GM23338 (cell line): ENCODE results near the gene PLBD1.

ENCODE experiments used
- CREB1 ChIP-seq: fragments of 250-450 bp; sonication (Bioruptor Pico); IDR thresholded peaks from 2 replicates; pipeline ENCODE4 v1.5.0; 2020; ENCODE audit warnings: low read depth, mild to moderate bottlenecking, moderate library complexity
- EZH2 ChIP-seq: fragments of 200-600 bp; sonication (generic); IDR thresholded peaks from one replicate; pipeline ENCODE4 v1.8.0; 2017; ENCODE audit warnings: antibody characterized with exemption, mild to moderate bottlenecking, low read depth; ENCODE audit not compliant: unreplicated experiment
- POLR2AphosphoS5 ChIP-seq: IDR thresholded peaks from 2 replicates; pipeline ENCODE4 v1.6.1; 2016; ENCODE audit warnings: antibody characterized with exemption, low read depth
- ZNF331 ChIP-seq: fragments of 250-450 bp; sonication (Bioruptor Pico); IDR thresholded peaks from 2 replicates; pipeline ENCODE4 v1.5.0; 2020; ENCODE audit warnings: low read depth, mild to moderate bottlenecking, moderate library complexity
- TF ChIP-seq, protein P1 (sequence below), 2 experiments: fragments of 200-600 bp in 1 of 2; sonication (generic) in 1 of 2; conservative IDR thresholded peaks; 2 replicates each; pipeline versions ENCODE4 v1.5.1 to v1.6.1; 2016 to 2017; ENCODE audit warnings: antibody characterized with exemption in 2 of 2, low read depth in 2 of 2, mild to moderate bottlenecking in 2 of 2, moderate library complexity in 1 of 2
- TF ChIP-seq, protein P2 (sequence below): IDR thresholded peaks from one replicate; pipeline ENCODE4 v1.6.1; 2018; ENCODE audit warnings: antibody characterized with exemption; ENCODE audit not compliant: unreplicated experiment

DNA sequence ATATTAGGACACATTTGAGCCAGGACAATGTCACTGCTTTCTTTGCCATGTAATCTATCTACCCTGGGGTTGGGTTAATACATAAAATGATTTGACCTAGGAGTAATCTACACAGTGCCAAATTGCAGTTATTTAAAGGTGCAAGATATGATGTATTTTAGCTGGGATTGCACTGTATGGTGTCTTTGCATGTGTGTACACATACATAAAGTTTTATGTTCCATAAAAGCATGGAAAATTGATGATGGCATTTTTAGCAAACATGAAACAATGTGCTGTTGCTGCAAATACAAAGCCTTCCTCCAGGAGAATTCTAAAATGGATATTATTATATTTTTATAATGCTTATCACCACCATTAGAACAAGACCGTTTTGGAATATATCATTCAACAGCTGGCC is 24.0 kb upstream of the PLBD1 start:
- TF ChIP-seq, protein P1, sequence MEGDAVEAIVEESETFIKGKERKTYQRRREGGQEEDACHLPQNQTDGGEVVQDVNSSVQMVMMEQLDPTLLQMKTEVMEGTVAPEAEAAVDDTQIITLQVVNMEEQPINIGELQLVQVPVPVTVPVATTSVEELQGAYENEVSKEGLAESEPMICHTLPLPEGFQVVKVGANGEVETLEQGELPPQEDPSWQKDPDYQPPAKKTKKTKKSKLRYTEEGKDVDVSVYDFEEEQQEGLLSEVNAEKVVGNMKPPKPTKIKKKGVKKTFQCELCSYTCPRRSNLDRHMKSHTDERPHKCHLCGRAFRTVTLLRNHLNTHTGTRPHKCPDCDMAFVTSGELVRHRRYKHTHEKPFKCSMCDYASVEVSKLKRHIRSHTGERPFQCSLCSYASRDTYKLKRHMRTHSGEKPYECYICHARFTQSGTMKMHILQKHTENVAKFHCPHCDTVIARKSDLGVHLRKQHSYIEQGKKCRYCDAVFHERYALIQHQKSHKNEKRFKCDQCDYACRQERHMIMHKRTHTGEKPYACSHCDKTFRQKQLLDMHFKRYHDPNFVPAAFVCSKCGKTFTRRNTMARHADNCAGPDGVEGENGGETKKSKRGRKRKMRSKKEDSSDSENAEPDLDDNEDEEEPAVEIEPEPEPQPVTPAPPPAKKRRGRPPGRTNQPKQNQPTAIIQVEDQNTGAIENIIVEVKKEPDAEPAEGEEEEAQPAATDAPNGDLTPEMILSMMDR (conservative IDR thresholded peaks at IDR 0.05; ENCODE audit: low read depth in 2 of 2) = no peak
- TF ChIP-seq POLR2AphosphoS5 = no peak
- no peak for TF ChIP-seq ZNF331
- TF ChIP-seq EZH2 = no peak
- TF ChIP-seq, protein P2, sequence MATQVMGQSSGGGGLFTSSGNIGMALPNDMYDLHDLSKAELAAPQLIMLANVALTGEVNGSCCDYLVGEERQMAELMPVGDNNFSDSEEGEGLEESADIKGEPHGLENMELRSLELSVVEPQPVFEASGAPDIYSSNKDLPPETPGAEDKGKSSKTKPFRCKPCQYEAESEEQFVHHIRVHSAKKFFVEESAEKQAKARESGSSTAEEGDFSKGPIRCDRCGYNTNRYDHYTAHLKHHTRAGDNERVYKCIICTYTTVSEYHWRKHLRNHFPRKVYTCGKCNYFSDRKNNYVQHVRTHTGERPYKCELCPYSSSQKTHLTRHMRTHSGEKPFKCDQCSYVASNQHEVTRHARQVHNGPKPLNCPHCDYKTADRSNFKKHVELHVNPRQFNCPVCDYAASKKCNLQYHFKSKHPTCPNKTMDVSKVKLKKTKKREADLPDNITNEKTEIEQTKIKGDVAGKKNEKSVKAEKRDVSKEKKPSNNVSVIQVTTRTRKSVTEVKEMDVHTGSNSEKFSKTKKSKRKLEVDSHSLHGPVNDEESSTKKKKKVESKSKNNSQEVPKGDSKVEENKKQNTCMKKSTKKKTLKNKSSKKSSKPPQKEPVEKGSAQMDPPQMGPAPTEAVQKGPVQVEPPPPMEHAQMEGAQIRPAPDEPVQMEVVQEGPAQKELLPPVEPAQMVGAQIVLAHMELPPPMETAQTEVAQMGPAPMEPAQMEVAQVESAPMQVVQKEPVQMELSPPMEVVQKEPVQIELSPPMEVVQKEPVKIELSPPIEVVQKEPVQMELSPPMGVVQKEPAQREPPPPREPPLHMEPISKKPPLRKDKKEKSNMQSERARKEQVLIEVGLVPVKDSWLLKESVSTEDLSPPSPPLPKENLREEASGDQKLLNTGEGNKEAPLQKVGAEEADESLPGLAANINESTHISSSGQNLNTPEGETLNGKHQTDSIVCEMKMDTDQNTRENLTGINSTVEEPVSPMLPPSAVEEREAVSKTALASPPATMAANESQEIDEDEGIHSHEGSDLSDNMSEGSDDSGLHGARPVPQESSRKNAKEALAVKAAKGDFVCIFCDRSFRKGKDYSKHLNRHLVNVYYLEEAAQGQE = no peak
- TF ChIP-seq CREB1 (CRISPR knock-in tag) = no peak
